NCI-H526 treated with DMSO at 0.1 percent for 48 hours (cell line): ENCODE measurements around the gene DOHH.
A peak's percentile ranks its signal among the peaks of the same experiment; 100 is the strongest.

Experiments used
- DNase-seq: peaks from one replicate; lab custom pipeline; 2025; lab: John Stamatoyannopoulos, UW

Gene DOHH

GRCh38 chr19:3500429-3501101 is at the start of gene DOHH:
DOHH (minus strand) TSS chr19:3500674; CDS start chr19:3496814, 3,860 bp downstream.
- DNase-seq = peak; percentile 89

GRCh38 chr19:3549816-3550215 is 49.3 kb upstream of the DOHH start:
- no peak for DNase-seq

- no peak for DNase-seq
Observed at GRCh38 chr19:3548606-3549005, 48.1 kb upstream of the DOHH start.

- DNase-seq = no peak
Observed at GRCh38 chr19:3547767-3548282, 47.4 kb upstream of the DOHH start.

GRCh38 chr19:3547301-3547731 is 46.8 kb upstream of the DOHH start:
- no peak for DNase-seq

GRCh38 chr19:3546119-3546518 is 45.6 kb upstream of the DOHH start:
- no peak for DNase-seq

- no peak for DNase-seq
Observed at GRCh38 chr19:3545669-3546034, 45.2 kb upstream of the DOHH start.

- no peak for DNase-seq
Observed at GRCh38 chr19:3544742-3545668, 44.5 kb upstream of the DOHH start.

GRCh38 chr19:3544058-3544376 is 43.5 kb upstream of the DOHH start:
- DNase-seq = no peak

- DNase-seq = no peak
Observed at GRCh38 chr19:3543150-3544057, 42.9 kb upstream of the DOHH start.

GRCh38 chr19:3539756-3540118 is 39.3 kb upstream of the DOHH start:
- DNase-seq = no peak

- DNase-seq = no peak
Observed at GRCh38 chr19:3538965-3539755, 38.7 kb upstream of the DOHH start, which contains the start of gene TEKTIP1. TEKTIP1 (plus strand) TSS chr19:3539174; CDS start chr19:3539178, 4 bp downstream.

- DNase-seq = no peak
Observed at GRCh38 chr19:3538258-3538929, 37.9 kb upstream of the DOHH start.

GRCh38 chr19:3537438-3538240 is 37.2 kb upstream of the DOHH start:
- no peak for DNase-seq

GRCh38 chr19:3537101-3537437 is 36.6 kb upstream of the DOHH start:
- DNase-seq = no peak

GRCh38 chr19:3536429-3537100 is 36.1 kb upstream of the DOHH start:
- no peak for DNase-seq

- no peak for DNase-seq
Observed at GRCh38 chr19:3535981-3536380, 35.5 kb upstream of the DOHH start.

GRCh38 chr19:3535563-3535965 is 35.1 kb upstream of the DOHH start:
- no peak for DNase-seq

- no peak for DNase-seq
Observed at GRCh38 chr19:3535235-3535535, 34.7 kb upstream of the DOHH start.
